ENCODE data around the gene HERC2. TPM values are rescaled to one million over a fixed set of nuclear protein-coding genes. Genes with fewer than 3 reads are reported as not detected.
A peak's percentile ranks its signal among the peaks of the same experiment; 100 is the strongest.

HERC2 gene
- total and polyA plus RNA-seq, 9 of the 15 experiments (the other 6 are each of a cell fraction or from before 2014, with no cell fraction given): 10.6 to 84.0 (median 42.6) TPM

- TF ChIP-seq SNAPC5 (CRISPR knock-in tag; IDR thresholded peaks at IDR 0.05) (no peak), KLF6 (CRISPR knock-in tag; IDR thresholded peaks at IDR 0.05; ENCODE audit: borderline replicate concordance) (no peak), ZNF668 (CRISPR knock-in tag; IDR thresholded peaks at IDR 0.05) (no peak), KDM4B (IDR thresholded peaks at IDR 0.05; ENCODE audit: borderline replicate concordance in 2 of 2, low read depth in 1 of 2) (no peak), ADNP (tag; IDR thresholded peaks at IDR 0.05) (no peak), MECOM (CRISPR knock-in tag; IDR thresholded peaks at IDR 0.05) (no peak), TCF7L2 (IDR thresholded peaks at IDR 0.05; ENCODE audit: low read depth, low read length) (no peak), TCF7 (IDR thresholded peaks at IDR 0.05; ENCODE audit: borderline replicate concordance) (no peak), STAT5B (CRISPR knock-in tag; IDR thresholded peaks at IDR 0.05) (no peak), PCBP1 (IDR thresholded peaks at IDR 0.05; ENCODE audit: low read depth, low read length, poor library complexity, severe bottlenecking) (no peak), RBM34 (IDR thresholded peaks at IDR 0.05; ENCODE audit: borderline replicate concordance, insufficient read depth, low read length) (no peak), HDGF (IDR thresholded peaks at IDR 0.05) (no peak), ZBTB33 (CRISPR knock-in tag; IDR thresholded peaks at IDR 0.05) (no peak), PTTG1 (tag; IDR thresholded peaks at IDR 0.05; ENCODE audit: low read depth) (no peak), ZBTB9 (CRISPR knock-in tag; IDR thresholded peaks at IDR 0.05) (no peak), ELF4 (CRISPR knock-in tag; IDR thresholded peaks at IDR 0.05) (no peak), NFIX (CRISPR knock-in tag; IDR thresholded peaks at IDR 0.05; ENCODE audit: low read depth) (no peak), NCOA2 (IDR thresholded peaks at IDR 0.05; ENCODE audit: partially characterized antibody in 2 of 2) (no peak), ZFX (CRISPR knock-in tag; IDR thresholded peaks at IDR 0.05) (peak; percentile 76), TFAP4 (CRISPR knock-in tag; IDR thresholded peaks at IDR 0.05; ENCODE audit: borderline replicate concordance) (peak; percentile 66; the same call in 1 of the 2 replicates), WHSC1 (IDR thresholded peaks at IDR 0.05; ENCODE audit: low read length) (no peak), RB1 (IDR thresholded peaks at IDR 0.05; ENCODE audit: low read depth) (peak; percentile 45; the same call in 1 of the 2 replicates), CEBPG (CRISPR knock-in tag; IDR thresholded peaks at IDR 0.05) (no peak), CEBPG (tag; conservative IDR thresholded peaks at IDR 0.05 in 1 of 2, IDR thresholded peaks at IDR 0.05 in 1 of 2) (no peak), ZNF175 (CRISPR knock-in tag; IDR thresholded peaks at IDR 0.05; ENCODE audit: low read depth) (no peak), CHD2 (IDR thresholded peaks at IDR 0.05; ENCODE audit: low read depth, low read length) (no peak)
These were observed 223.0 kb downstream of the HERC2 start, which contains the start of gene OCA2 (continued) for GRCh38 chr15:28098766-28099554.
